Measurements from ENCODE around the gene RAB11B.
A peak's percentile ranks its signal among the peaks of the same experiment; 100 is the strongest.
"Not testable (repeated sequence)": the region's sequence is repeated elsewhere in the genome, so short reads cannot be mapped to it uniquely, and the experiment has no call there.

RAB11B gene

DNA sequence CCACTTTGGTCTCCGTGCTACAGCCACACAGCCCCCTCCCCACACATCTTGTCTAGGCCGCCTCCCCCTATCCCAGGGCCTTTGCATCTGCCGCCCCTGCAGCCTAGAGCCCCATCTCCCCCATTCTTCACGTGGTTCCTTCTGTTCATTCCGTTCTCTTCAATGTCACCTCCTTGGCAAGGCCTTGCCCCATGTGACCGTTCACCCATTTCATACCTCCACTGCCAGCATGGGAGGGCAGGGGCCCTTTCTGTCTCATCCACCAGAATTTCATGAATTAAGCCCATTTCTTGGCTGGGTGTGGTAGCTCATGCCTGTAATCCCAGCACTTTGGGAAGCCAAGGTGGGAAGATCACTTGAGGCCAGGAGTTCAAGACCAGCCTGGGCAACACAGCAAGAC lies 38.9 kb downstream of the RAB11B start:
- no peak for DNase-seq (ENCODE audit: low spot score)

DNA sequence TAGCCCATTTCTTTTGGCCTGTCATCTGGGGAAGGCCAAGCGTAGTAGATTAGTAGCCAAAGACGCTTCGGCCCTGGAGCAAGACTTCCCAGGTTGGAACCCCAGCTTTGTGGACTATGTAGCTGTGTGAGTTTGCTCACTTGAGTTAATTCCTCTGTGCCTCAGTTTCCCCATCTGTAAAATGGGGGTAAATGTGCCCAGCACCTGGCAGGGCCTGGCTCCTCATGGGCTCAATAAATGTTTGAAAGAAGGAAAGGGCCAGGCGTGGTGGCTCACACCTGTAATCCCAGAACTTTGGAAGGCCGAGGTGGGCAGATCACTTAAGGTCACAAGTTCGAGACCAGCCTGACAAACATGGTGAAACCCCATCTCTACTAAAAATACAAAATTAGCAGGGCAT lies 39.7 kb downstream of the RAB11B start:
- no peak for DNase-seq (ENCODE audit: low spot score)

DNA sequence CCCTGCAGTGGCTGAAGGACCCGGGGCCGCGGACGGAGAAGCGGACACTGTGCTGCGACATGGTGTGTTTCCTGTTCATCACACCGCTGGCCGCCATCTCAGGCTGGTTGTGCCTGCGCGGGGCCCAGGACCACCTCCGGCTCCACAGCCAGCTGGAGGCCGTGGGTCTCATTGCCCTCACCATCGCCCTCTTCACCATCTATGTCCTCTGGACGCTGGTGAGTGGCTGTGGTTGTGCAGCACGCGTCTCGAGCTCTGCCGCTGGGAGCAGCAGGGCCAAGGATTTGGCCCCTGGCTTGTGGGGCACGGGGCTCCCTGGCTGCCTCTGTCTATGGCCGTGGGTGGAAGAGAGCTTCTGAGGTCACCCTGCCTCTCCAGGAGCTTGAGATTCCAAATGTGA lies 40.5 kb downstream of the RAB11B start:
- DNase-seq (ENCODE audit: low spot score) = no peak

DNA sequence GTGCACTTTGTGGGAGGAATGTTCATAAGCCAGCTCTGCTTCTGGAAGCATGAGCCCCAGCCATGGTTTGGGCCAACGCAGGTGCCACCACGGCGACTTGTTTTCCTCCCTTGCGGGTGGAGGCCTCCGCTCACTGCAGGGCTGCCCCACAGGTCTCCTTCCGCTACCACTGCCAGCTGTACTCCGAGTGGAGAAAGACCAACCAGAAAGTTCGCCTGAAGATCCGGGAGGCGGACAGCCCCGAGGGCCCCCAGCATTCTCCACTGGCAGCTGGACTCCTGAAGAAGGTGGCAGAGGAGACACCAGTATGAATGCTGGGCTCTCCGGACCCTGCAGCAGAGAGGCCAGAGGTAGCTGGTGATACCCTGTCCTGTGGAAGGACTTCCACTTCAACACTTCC lies 48.1 kb downstream of the RAB11B start:
- no peak for DNase-seq (ENCODE audit: low spot score)

DNA sequence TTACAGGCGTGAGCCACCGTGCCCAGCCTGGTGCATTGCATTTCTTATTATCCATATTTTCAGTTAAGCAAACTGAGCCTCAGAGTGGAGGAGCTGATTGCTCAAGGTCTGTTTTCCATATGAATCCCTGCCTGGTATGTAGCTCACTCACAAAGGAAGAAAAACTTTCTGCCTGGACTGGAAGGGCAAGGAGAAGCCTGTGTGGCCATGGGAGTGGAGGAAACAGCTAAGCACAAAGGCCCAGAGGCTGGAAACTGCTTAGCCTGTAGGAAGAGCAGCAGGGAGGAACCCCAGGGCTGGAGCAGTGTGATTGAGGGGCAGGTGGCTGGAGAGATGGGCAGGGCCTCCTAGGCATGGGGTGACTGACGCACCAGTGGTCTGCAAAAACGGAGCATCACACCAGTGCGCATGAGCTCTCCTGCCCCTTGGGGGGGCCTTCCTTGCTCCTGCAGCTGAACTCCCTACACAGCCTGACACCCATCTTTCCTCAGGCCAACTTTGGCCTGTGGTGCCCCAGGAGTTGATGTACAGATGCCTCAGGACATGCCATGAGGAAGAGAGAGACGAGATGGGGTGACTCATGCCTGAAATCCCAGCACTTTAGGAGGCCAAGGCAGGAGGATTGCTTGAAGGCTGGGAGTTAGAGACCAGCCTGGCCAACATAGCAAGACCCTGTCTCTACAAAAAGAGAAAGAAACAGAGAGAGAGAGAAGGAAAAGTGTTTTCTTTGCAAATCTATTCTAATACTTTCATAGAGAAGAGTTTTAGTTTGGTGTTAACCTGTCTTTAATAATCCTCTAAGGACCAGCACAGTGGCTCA lies 51.8 kb downstream of the RAB11B start:
- DNase-seq (ENCODE audit: low spot score) = no peak

DNA sequence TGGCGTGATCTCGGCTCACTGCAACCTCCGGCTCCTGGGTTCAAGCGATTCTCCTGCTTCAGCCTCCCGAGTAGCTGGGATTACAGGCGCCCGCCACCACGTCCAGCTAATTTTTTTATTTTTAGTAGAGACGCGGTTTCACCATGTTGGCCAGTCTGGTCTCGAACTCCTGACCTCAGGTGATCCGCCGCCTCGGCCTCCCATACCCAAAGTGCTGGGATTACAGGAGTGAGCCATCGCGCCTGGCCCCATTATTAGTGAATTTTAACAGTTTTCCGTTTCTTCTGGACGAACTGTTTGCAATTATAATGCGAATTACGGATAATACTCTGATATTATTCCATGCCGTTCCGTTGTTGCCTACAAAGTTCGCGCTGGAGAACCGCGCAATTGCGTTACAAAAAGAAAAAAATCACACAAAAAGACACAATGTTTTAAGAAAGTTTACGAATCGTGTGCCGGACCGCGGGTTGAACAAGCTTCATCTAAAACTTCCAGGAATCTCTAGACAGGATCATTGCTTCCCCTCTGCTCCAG lies 54.0 kb downstream of the RAB11B start:
- not testable (repeated sequence) for DNase-seq (ENCODE audit: low spot score)

DNA sequence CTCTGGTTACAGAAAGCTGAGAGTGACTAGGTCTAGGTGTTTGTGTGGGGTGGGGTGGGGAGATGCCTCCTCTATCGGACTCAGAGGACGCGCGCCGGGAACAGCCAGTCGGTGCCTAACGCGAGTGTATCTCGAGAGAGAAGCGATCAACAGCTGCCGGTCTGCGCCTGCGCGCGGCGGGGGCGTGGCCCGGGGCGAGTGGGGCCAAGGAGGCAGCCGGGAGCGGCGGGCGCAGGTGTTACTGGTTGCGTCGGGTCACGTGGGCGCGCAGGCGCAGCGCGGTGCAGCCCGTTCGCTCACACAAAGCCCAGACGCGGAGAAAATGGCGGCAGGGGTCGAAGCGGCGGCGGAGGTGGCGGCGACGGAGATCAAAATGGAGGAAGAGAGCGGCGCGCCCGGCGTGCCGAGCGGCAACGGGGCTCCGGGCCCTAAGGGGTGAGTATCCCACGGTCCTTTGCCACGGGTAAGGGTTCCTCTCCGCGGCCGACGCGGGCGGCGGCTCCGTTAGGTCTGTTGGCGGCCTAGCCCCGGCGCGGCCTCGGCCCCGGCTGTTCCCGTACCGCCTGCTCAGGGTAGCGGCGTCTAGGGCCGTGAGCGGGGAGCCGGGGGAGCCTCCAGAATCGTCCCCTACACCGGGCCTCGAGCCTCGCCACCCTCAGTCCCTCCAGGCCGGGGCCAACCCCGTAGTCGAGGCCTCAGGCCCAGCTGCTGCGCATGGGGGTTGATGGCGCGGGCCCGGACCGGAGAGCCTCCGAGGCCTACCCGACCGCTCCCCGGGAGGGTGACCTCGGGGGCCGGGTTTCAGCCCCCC lies 54.7 kb downstream of the RAB11B start, which contains the start of gene HNRNPM:
Gene HNRNPM (plus strand): TSS at position 299 of the 811 bp plus-strand sequence. CDS start 24 bp downstream, at position 323.
- DNase-seq (ENCODE audit: low spot score) = peak; percentile 100

DNA sequence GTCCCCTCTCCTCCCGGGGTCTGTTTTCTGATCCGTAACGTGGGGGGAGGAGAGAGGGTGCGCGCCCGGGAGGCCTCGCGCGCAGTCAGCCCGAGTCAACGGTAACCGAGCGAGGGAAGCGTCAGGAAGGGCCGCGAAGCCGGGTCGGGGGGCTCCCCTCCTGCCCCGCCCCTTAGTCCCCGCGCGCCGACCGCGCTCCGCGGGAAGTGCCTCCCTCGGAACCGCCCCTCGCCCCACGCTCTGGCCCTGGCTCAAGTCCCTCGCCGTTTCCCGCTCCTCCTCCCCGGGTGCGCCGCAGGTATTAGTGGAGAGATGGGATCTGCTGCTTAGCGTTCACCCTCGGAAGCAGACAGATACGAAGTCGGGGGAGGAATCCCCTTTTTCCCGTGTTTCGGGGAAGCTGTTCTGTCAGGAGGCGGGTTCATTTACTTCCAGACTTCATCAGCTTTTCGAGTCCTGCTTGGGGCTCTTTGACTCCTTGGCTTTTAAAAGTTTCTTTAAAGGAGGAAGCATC lies 55.4 kb downstream of the RAB11B start:
- peak; percentile 72 for DNase-seq (ENCODE audit: low spot score)

DNA sequence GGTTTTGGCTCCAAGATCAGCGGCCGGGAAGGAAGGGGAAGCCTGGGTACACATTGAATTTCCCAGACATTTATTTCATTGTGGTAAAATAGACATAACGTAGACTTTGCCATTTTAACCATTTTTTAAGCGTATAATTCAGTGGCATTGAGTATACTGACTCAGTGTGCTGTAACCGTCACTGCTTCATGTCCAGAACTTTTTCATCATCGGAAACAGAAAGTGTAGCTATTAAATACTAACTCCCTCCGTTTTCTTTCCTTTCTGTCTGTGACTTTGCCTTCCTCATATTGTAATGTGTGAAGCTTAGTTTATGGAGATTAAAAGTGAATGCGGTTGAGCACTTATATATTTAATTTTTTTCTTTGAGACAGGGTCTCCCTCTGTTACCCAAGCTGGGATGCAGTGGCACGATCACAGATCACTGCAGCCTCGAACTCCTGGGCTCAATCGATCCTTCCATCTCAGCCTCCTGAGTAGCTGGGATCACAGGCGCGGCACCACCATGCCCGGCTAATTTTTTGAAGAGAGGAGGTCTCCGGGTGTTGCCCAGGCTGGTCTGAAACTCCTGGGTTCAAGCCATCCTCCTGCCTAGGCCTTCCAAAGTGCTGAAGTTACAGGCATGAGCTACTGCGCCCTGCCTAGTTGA lies 56.0 kb downstream of the RAB11B start:
- DNase-seq (ENCODE audit: low spot score) = no peak

DNA sequence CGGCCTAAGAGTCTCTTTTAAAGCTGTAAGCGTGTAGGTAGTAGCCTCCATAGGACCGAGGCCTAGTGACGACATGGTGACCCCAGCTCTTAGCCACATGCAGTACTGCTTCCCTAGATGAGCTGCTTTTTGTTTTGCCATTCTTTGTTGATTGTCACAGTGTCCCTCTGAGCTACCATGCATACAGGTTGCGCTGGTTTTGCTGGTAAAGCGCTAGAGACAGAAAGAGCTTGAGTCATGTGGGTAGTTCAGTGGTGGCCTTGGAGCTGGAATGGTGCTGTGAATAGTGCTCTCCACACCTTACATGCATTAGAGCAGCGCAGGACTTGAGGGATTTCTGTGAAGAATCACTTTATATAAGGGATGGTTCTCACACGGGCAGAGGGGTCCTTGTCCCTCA lies 59.7 kb downstream of the RAB11B start:
- no peak for DNase-seq (ENCODE audit: low spot score)

DNA sequence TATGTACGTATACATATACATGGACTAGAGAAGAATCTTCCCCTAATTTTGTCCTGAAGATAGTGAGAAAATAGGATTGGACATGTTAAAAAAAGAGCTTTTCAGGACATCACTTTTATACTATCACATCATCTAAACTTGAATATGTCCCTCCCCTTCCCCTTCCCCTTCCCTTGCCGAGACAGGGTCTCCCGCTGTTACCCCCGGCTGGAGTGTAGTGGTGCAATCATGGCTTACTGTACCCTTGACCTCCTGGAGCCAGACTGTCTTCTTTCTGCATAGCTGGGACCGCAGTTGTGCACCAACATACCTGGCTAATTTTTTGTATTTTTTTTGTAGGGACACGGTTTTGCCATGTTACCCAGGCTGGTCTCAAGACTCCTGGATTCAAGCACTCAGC lies 61.2 kb downstream of the RAB11B start:
- no peak for DNase-seq (ENCODE audit: low spot score)

DNA sequence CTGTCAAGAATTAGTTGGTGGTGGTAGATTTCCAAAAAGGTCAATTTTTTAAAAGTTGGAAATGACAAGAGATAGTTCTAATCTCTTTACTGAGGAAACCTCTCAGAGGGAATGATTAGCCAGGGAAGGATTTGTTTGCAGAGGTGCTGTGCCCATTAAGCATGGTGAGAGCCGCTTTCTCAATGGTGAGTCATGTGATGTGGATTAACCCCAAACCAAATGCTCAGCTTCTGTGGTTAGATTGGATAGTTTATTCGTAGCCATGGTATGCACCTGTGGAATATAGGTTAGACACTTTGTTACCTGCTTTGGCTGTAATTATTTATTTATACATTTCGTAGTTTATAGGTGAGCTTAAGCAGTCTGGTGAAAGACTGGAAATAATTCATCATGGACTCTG lies 61.7 kb downstream of the RAB11B start:
- DNase-seq (ENCODE audit: low spot score) = peak; percentile 66

DNA sequence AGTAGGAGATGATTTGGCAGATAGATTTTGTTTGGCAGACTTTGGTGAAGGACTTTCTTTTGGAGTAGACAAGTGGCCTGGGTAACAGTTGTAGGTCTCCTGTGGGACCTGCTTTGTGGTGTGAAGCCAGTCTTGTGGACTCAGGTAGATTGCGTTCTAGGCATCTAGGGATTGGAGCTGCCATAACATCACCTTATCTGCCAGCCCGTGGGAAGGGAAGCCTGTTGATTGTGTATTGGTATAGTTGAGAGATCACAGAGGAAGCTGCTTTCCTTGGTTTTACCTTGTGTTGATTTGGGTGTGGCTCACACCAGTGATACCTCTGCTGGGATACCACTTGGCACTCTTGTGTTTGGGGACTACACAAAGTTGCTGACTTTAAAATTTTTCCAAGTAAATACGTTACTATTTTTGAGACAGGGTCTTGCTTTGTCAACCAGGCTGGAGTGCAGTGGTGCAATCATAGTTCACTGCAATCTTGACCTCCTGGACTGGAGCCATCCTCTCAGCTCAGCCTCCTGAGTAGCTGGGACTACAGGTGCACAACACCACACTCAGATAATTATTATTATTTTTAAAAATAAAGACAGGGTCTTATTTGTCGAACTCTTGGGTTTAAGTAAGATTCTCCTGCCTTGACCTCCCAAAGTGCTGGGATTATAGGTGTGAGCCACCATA lies 62.4 kb downstream of the RAB11B start:
- no peak for DNase-seq (ENCODE audit: low spot score)

DNA sequence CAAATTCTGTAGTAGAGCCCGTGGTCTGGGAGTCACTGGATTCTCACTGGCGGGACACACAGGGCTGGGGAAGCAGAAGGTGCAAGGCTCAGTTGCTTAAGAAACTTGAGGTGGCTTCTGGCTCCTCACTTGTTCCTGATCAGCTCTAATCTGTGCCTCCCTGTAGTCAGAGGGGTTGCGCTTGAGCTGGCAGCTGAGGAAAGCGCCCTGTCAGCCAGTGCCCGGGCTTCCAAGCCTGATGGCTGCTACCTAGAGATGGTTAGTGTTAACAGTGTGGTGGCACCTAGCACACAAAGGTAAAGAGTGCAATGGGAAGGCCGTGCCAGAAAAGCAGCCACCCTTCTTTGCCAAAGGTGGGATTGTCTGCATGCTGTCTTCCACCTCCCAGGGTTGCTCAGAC lies 63.5 kb downstream of the RAB11B start:
- no peak for DNase-seq (ENCODE audit: low spot score)
